Psoas muscle (tissue), 8 donors: Measurements from ENCODE around the gene RRP9. TPM values are rescaled to one million over a fixed set of nuclear protein-coding genes. Genes with fewer than 3 reads are reported as not detected.
"Not testable (repeated sequence)": the region's sequence is repeated elsewhere in the genome, so short reads cannot be mapped to it uniquely, and the experiment has no call there.

Experiments used
- ATAC-seq, 4 donors: fragments of 200-7000 bp; cut with Tn5 transposase; one replicate each; pipeline ENCODE4 v1.9.1; 2020; ENCODE audit warnings: moderate library complexity in 3 of 4, mild to moderate bottlenecking in 2 of 4
- DNase-seq, 2 donors: peaks; one replicate each; pipeline ENCODE4 v3.0.0-alpha.2; 2020
- H3K27ac ChIP-seq: fragments of 200-600 bp; one replicate; pipeline ENCODE4 v1.8.0; 2022
- H3K27me3 ChIP-seq, 3 donors: fragments of 200-600 bp in 1 of 3; one replicate each; pipeline versions ENCODE4 v1.6.1 to v1.8.0; 2013 to 2022; ENCODE audit warnings: low read length in 2 of 3, mild to moderate bottlenecking in 2 of 3, moderate library complexity in 1 of 3; ENCODE audit not compliant: insufficient read depth in 3 of 3
- H3K36me3 ChIP-seq, 2 donors: fragments of 200-600 bp in 1 of 2; one replicate each; pipeline versions ENCODE4 v1.6.1 to v1.8.0; 2013 to 2022; ENCODE audit warnings: low read depth in 1 of 2, mild to moderate bottlenecking in 1 of 2, moderate library complexity in 1 of 2; ENCODE audit not compliant: insufficient read depth in 1 of 2
- H3K4me1 ChIP-seq: fragments of 200-600 bp; one replicate; pipeline ENCODE4 v1.8.0; 2022
- H3K4me3 ChIP-seq: fragments of 200-600 bp; one replicate; pipeline ENCODE4 v1.8.0; 2022; ENCODE audit warnings: mild to moderate bottlenecking
- H3K9me3 ChIP-seq: fragments of 200-600 bp; one replicate; pipeline ENCODE4 v1.8.0; 2022
- CTCF ChIP-seq: fragments of 200-600 bp; IDR thresholded peaks from one replicate; pipeline ENCODE4 v1.8.0; 2022; ENCODE audit warnings: antibody characterized with exemption
- WGBS, 3 donors: extraction: QIAGEN DNeasy Blood & Tissue Kit; methylation state at CpG; one replicate each; pipeline versions ENCODE4 v1.1.6 to v1.1.7; 2013; 5-methylcytosine and 5-hydroxymethylcytosine counted together
- intact Hi-C, 2 donors: fragments of 100-400 bp; cut with DNase I; formaldehyde crosslinking; loops; one replicate each; pipeline versions ENCODE4 v1.11.0 to v1.14.2; 2022
- polyA plus RNA-seq, 3 donors: library from polyadenylated mRNA; stranded (reverse); fragments of 200-250 nt; gene quantifications; one replicate each; pipeline ENCODE4 v1.2.3, GENCODE V29; 2013
- total RNA-seq, 4 donors: library from RNA; stranded (reverse); fragmentation: NEBNext Ultra II Directional in 2 of 4; extraction: Animal tissue kit (Norgen Biotek cat#: 25700) in 2 of 4; gene quantifications; one replicate each; pipeline versions ENCODE4 v1.2.1 to v1.2.4, GENCODE V29; 2021 to 2023
- donor health status: healthy with polysubstance abuse.
- donor health status: DM: no; HTN: no; CAD: no; lungs with moderate emphysema.
- donor health status: Bipolar disorder and iron deficiency.
- donor health status: healthy.
- donor health status: DM: yes; HTN: yes; CAD: no.
- donor health status: DM: no; HTN: no; CAD: no.
- donor health status: DM: no; HTN: no; CAD: no.
- donor health status: DM: yes; HTN: yes; CAD: no.

The RRP9 gene
- total and polyA plus RNA-seq, 7 donors, result 19.9 to 61.4 (median 28.2) TPM

- no peak for DNase-seq
- peaks cover 3% of the 10 kb centered on the region for H3K4me1 ChIP-seq
- H3K27ac ChIP-seq, result no peak overlapping the region
- no peaks in the 10 kb centered on the region for H3K9me3 ChIP-seq
- H3K36me3 ChIP-seq, result no peaks in the 10 kb centered on the region
- ATAC-seq, result no peak
- H3K4me3 ChIP-seq, result no peak overlapping the region
- intact Hi-C loops, result no loop called here
- WGBS, 3 donors, result 80 to 84% (median 80%) methylated on average over 11 of the region's 11 CpGs
- TF ChIP-seq CTCF, result no peak
- H3K27me3 ChIP-seq, result no peaks in the 10 kb centered on the region
These were observed 20.6 kb downstream of the RRP9 start for GRCh38 chr3:51921081-51921578.

GRCh38 chr3:51916418-51916817, 25.3 kb downstream of the RRP9 start:
- Histone ChIP-seq H3K36me3 (no peaks in the 10 kb centered on the region), H3K4me1 (no peaks in the 10 kb centered on the region), H3K27me3 (no peaks in the 10 kb centered on the region), H3K9me3 (no peaks in the 10 kb centered on the region), H3K27ac (no peak overlapping the region), H3K4me3 (no peak overlapping the region)
- WGBS, 3 donors, result 47 to 49% (median 48%) methylated on average over 5 of the region's 5 CpGs
- intact Hi-C loops, result no loop called here
- ATAC-seq (no peak), DNase-seq (no peak)
- no peak for TF ChIP-seq CTCF

GRCh38 chr3:51908026-51908425, 33.7 kb downstream of the RRP9 start:
- no peak for DNase-seq
- WGBS, 3 donors, result 63 to 79% (median 71%) methylated on average over 4 of the region's 4 CpGs

GRCh38 chr3:51904034-51904823, 37.5 kb downstream of the RRP9 start:
- Histone ChIP-seq H3K4me3 (no peak overlapping the region), H3K27me3 (peaks cover 0 to 4% (median 0%) of the 10 kb centered on the region in 3 donors), H3K27ac (no peak overlapping the region), H3K9me3 (no peaks in the 10 kb centered on the region), H3K4me1 (no peaks in the 10 kb centered on the region), H3K36me3 (no peaks in the 10 kb centered on the region)
- DNase-seq (no peak), ATAC-seq (no peak)
- no peak for TF ChIP-seq CTCF
- intact Hi-C loops, result no loop called here
- WGBS, 3 donors, result 85 to 94% (median 92%) methylated on average over 2 of the region's 2 CpGs

More at GRCh38 chr3:51908026-51908425, 33.7 kb downstream of the RRP9 start:
- H3K4me3 ChIP-seq, result no peak overlapping the region
- no peaks in the 10 kb centered on the region for H3K4me1 ChIP-seq
- no peak for TF ChIP-seq CTCF
- intact Hi-C loops, result no loop called here
- no peaks in the 10 kb centered on the region for H3K9me3 ChIP-seq
- no peaks in the 10 kb centered on the region for H3K27me3 ChIP-seq
- no peak for ATAC-seq
- no peak overlapping the region for H3K27ac ChIP-seq
- no peaks in the 10 kb centered on the region for H3K36me3 ChIP-seq

GRCh38 chr3:51902361-51902760, 39.3 kb downstream of the RRP9 start:
- H3K36me3 ChIP-seq, H3K27me3 ChIP-seq, DNase-seq, H3K4me1 ChIP-seq, H3K9me3 ChIP-seq, H3K4me3 ChIP-seq, H3K27ac ChIP-seq, intact Hi-C loops, ATAC-seq: not testable (repeated sequence)
- 68 to 71% (median 69%) methylated on average over 6 of the region's 7 CpGs for WGBS, 3 donors

GRCh38 chr3:51900043-51900442, 41.7 kb downstream of the RRP9 start:
- 65 to 72% (median 68%) methylated on average over 7 of the region's 7 CpGs for WGBS, 3 donors
- H3K27me3 ChIP-seq, H3K27ac ChIP-seq, DNase-seq, ATAC-seq, H3K9me3 ChIP-seq, H3K36me3 ChIP-seq, H3K4me1 ChIP-seq, H3K4me3 ChIP-seq, intact Hi-C loops: not testable (repeated sequence)
